CD4-positive, CD25-positive, alpha-beta regulatory T cell (primary cell): ENCODE measurements around the gene PRPF4. TPM values are rescaled to one million over a fixed set of nuclear protein-coding genes. Genes with fewer than 3 reads are reported as not detected.

Experiments
- ATAC-seq, 2 donors: fragments of 150-1000 bp; cut with Tn5 transposase; one replicate each; pipeline ENCODE4 v1.10.0; 2021; ENCODE audit warnings: low read depth in 2 of 2, moderate number of reproducible peaks in 2 of 2, moderate library complexity in 1 of 2
- DNase-seq, 3 donors: peaks; one replicate each; pipeline versions ENCODE4 v3.0.0 to v3.0.0-alpha.2; 2012 to 2022; ENCODE audit warnings: mixed read lengths in 1 of 3
- H3K27ac ChIP-seq: one replicate; pipeline ENCODE4 v1.7.0; 2013; ENCODE audit warnings: mild to moderate bottlenecking, low read length; ENCODE audit not compliant: insufficient read depth, poor library complexity, severe bottlenecking
- H3K27me3 ChIP-seq: one replicate; pipeline ENCODE4 v1.7.0; 2013; ENCODE audit warnings: low read length; ENCODE audit not compliant: control insufficient read depth, insufficient read depth
- H3K36me3 ChIP-seq: one replicate; pipeline ENCODE4 v1.7.0; 2013; ENCODE audit warnings: mild to moderate bottlenecking, low read length, moderate library complexity; ENCODE audit not compliant: control insufficient read depth, insufficient read depth
- H3K4me1 ChIP-seq: 2 replicates; pipeline ENCODE4 v1.7.0; 2013; ENCODE audit warnings: mild to moderate bottlenecking, low read length; ENCODE audit not compliant: insufficient read depth, control insufficient read depth, poor library complexity, severe bottlenecking
- H3K4me3 ChIP-seq: one replicate; pipeline ENCODE4 v1.7.0; 2013; ENCODE audit warnings: low read depth, mild to moderate bottlenecking, low read length, moderate library complexity
- H3K9me3 ChIP-seq, 2 experiments: 1 replicate in 1 of 2; 2 replicates in 1 of 2; pipeline ENCODE4 v1.7.0; 2013; ENCODE audit warnings: low read length in 2 of 2, mild to moderate bottlenecking in 1 of 2, moderate library complexity in 1 of 2; ENCODE audit not compliant: control insufficient read depth in 2 of 2
- H3K27ac Mint-ChIP-seq, 3 donors: one replicate each; pipeline ENCODE4 v1.8.0; 2020 to 2022; ENCODE audit warnings: mild to moderate bottlenecking in 3 of 3, mixed read lengths in 3 of 3, moderate library complexity in 2 of 3
- H3K27me3 Mint-ChIP-seq: one replicate; pipeline ENCODE4 v1.8.0; 2022; ENCODE audit warnings: mild to moderate bottlenecking, mixed read lengths
- H3K36me3 Mint-ChIP-seq: one replicate; pipeline ENCODE4 v1.8.0; 2020; ENCODE audit warnings: mixed read lengths
- H3K4me1 Mint-ChIP-seq, 4 donors: one replicate each; pipeline ENCODE4 v1.8.0; 2020 to 2022; ENCODE audit warnings: mixed read lengths in 4 of 4, mild to moderate bottlenecking in 1 of 4
- H3K4me3 Mint-ChIP-seq, 4 donors: one replicate each; pipeline ENCODE4 v1.8.0; 2020 to 2022; ENCODE audit warnings: mild to moderate bottlenecking in 4 of 4, mixed read lengths in 4 of 4, moderate library complexity in 3 of 4
- H3K9me3 Mint-ChIP-seq, 7 donors: one replicate each; pipeline ENCODE4 v1.8.0; 2020 to 2022; ENCODE audit warnings: mixed read lengths in 7 of 7, mild to moderate bottlenecking in 3 of 7, moderate library complexity in 2 of 7
- polyA plus RNA-seq, 4 donors: library from polyadenylated mRNA; unstranded; fragments of 300-500 nt; fragmentation: Illumina TruSeq; gene quantifications; one replicate each; pipeline ENCODE4 v1.2.3, GENCODE V29; 2021
- total RNA-seq: library from RNA; stranded (reverse); gene quantifications from one replicate; pipeline ENCODE4 v1.2.3, GENCODE V29; 2022

The PRPF4 gene
- total and polyA plus RNA-seq, 5 donors from 2014 or later, result 18.4 to 25.7 (median 22.9) TPM

- H3K4me3 Mint-ChIP-seq, result no peak overlapping the region
- Histone ChIP-seq H3K36me3 (no peaks in the 10 kb centered on the region), H3K9me3 (no peaks in the 10 kb centered on the region), H3K27ac (no peak overlapping the region), H3K4me1 (no peaks in the 10 kb centered on the region), H3K27me3 (no peaks in the 10 kb centered on the region), H3K4me3 (no peak overlapping the region)
- peaks cover 0 to 2% (median 0%) of the 10 kb centered on the region in 7 donors for H3K9me3 Mint-ChIP-seq
- H3K27me3 Mint-ChIP-seq, result peaks cover 7% of the 10 kb centered on the region
- no peak for DNase-seq
- no peaks in the 10 kb centered on the region for H3K36me3 Mint-ChIP-seq
- no peak overlapping the region for H3K27ac Mint-ChIP-seq
- ATAC-seq, result no peak
- H3K4me1 Mint-ChIP-seq, result no peaks in the 10 kb centered on the region
Observed at GRCh38 chr9:113331780-113332179, 56.3 kb downstream of the PRPF4 start.

DNA sequence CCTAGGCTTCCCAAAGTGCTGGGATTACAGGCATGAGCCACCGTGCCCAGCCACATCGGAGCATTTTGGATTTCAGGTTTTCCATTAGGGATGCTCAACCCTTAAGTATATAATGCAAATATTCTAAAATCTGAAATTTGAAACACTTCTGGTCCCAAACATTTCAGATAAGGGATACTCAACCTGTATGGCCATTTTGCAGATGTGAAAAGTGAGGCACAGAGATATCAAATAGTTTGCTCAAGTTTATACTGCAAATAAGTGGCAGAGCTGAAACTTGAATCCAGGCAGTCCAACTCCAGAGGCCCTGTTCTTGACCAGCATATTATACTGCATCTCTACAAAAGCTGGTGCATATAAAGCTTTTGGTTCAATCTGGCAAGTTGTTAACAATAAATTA is 62.3 kb downstream of the PRPF4 start:
- H3K4me1 ChIP-seq, result peaks cover 6% of the 10 kb centered on the region
- H3K9me3 ChIP-seq, result no peaks in the 10 kb centered on the region
- no peak overlapping the region for H3K27ac Mint-ChIP-seq
- no peak overlapping the region for H3K4me3 ChIP-seq
- H3K27me3 ChIP-seq, result no peaks in the 10 kb centered on the region
- no peaks in the 10 kb centered on the region for H3K36me3 Mint-ChIP-seq
- peaks cover 0 to 2% (median 0%) of the 10 kb centered on the region in 7 donors for H3K9me3 Mint-ChIP-seq
- H3K4me3 Mint-ChIP-seq, result peak overlapping the region in 2 of 4 donors; percentile 43 to 46
- DNase-seq (no peak), ATAC-seq (no peak)
- H3K4me1 Mint-ChIP-seq, result peaks cover 0 to 28% (median 11%) of the 10 kb centered on the region in 4 donors
- H3K36me3 ChIP-seq, result no peaks in the 10 kb centered on the region
- H3K27ac ChIP-seq, result no peak overlapping the region
- peaks cover 28% of the 10 kb centered on the region for H3K27me3 Mint-ChIP-seq

GRCh38 chr9:113340011-113340699 is 64.7 kb downstream of the PRPF4 start, which contains the start of gene WDR31:
Gene WDR31, minus strand, starts transcription at chr9:113340275. Its CDS starts 8,253 bp downstream, at chr9:113332022.
- no peaks in the 10 kb centered on the region for H3K9me3 ChIP-seq
- peak within 1 kb of the TSS; percentile 69 for H3K4me3 ChIP-seq
- H3K4me1 ChIP-seq, result peaks cover 6% of the 10 kb centered on the region
- H3K9me3 Mint-ChIP-seq, result peaks cover 0 to 2% (median 0%) of the 10 kb centered on the region in 7 donors
- H3K36me3 Mint-ChIP-seq, result no peaks in the 10 kb centered on the region
- no peaks in the 10 kb centered on the region for H3K27me3 ChIP-seq
- H3K4me3 Mint-ChIP-seq, result peak within 1 kb of the TSS; percentile 80 to 89 (median 86)
- H3K27me3 Mint-ChIP-seq, result peaks cover 28% of the 10 kb centered on the region
- peaks cover 0 to 28% (median 11%) of the 10 kb centered on the region in 4 donors for H3K4me1 Mint-ChIP-seq
- no peak within 1 kb of the TSS for H3K27ac ChIP-seq
- H3K36me3 ChIP-seq, result no peaks in the 10 kb centered on the region
- peak; percentile 56 to 89 (median 74) for DNase-seq
- ATAC-seq, result peak; percentile 98
- H3K27ac Mint-ChIP-seq, result peak within 1 kb of the TSS; percentile 56 to 83 (median 78)

DNA sequence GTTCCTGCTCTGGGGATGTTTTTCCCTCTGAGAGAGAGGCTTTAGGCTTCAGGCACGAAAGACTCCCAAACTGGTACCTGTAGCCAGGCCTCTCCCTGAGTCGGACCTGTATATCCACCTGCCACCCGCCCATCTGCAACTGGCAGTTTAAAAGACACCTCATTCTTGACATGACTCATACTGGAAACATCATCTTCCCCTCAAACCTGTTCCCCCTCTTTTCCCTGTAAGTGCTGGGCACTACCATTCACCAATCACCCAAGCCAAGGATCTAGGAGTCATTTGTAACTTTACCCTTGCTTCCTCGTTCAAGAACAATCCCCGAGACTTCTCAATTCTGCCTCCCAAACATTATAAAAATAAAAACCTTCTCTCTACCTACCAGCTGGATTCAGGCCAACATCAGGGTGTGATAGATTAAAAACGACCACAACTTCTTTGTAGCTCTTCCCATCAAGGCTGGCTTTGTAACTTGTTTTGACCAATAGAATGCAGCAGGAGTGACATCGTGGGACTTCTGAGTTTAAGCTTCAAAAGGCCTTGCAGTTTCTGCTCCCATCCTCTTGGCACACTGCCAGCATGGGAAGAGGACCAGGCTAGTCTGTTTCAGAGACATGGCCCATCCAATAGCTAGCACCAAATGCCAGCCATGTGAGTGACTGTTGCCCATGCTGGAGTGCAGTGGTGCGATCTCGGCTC is 66.4 kb downstream of the PRPF4 start:
- Histone ChIP-seq H3K9me3 (no peaks in the 10 kb centered on the region), H3K4me1 (peaks cover 6% of the 10 kb centered on the region), H3K4me3 (no peak overlapping the region), H3K27me3 (no peaks in the 10 kb centered on the region), H3K36me3 (no peaks in the 10 kb centered on the region), H3K27ac (no peak overlapping the region)
- peaks cover 21% of the 10 kb centered on the region for H3K27me3 Mint-ChIP-seq
- peak overlapping the region; percentile 27 to 85 (median 56) for H3K4me3 Mint-ChIP-seq
- ATAC-seq, result no peak
- H3K36me3 Mint-ChIP-seq, result no peaks in the 10 kb centered on the region
- H3K4me1 Mint-ChIP-seq, result peaks cover 0 to 28% (median 11%) of the 10 kb centered on the region in 4 donors
- peak in 1 of 3 donors; percentile 37 for DNase-seq
- H3K27ac Mint-ChIP-seq, result peak overlapping the region in 1 of 3 donors; percentile 36
- H3K9me3 Mint-ChIP-seq, result peaks cover 0 to 2% (median 0%) of the 10 kb centered on the region in 7 donors

Other genes with a start within 250 kb of the PRPF4 start
- 1.8 TPM for gene ZFP37, start 218.9 kb upstream of the PRPF4 start, total RNA-seq
- 1 to 10 TPM; 1.1 to 3.2 (median 1.6) TPM for gene ZFP37, start 218.9 kb upstream of the PRPF4 start, polyA plus RNA-seq
- 3.2 TPM for gene SLC31A2, start 124.7 kb upstream of the PRPF4 start, total RNA-seq
- gene SLC31A2, start 124.7 kb upstream of the PRPF4 start, polyA plus RNA-seq, result 1 to 10 TPM; 3.0 to 4.0 (median 3.6) TPM
- gene FKBP15, start 54.4 kb upstream of the PRPF4 start, total RNA-seq, result 24.9 TPM
- gene FKBP15, start 54.4 kb upstream of the PRPF4 start, polyA plus RNA-seq, result 1 to 10 TPM; 7.1 to 9.8 (median 8.9) TPM
- 6.1 TPM for gene SLC31A1, start 54.1 kb upstream of the PRPF4 start, total RNA-seq
- gene SLC31A1, start 54.1 kb upstream of the PRPF4 start, polyA plus RNA-seq, result 1 to 10 TPM; 3.1 to 6.1 (median 4.2) TPM
- gene CDC26, start 86 bp upstream of the PRPF4 start, total RNA-seq, result 26.3 TPM
- 100 to 1,000 TPM; 161 to 182 (median 173) TPM for gene CDC26, start 86 bp upstream of the PRPF4 start, polyA plus RNA-seq
- not detected for gene RNF183, start 27.7 kb downstream of the PRPF4 start, total RNA-seq
- not detected for gene RNF183, start 27.7 kb downstream of the PRPF4 start, polyA plus RNA-seq
- gene WDR31, start 64.6 kb downstream of the PRPF4 start, total RNA-seq, result 0.22 TPM
- gene WDR31, start 64.6 kb downstream of the PRPF4 start, polyA plus RNA-seq, result under 1 TPM in 3 of 4 donors, not detected in 1; 0.06 to 0.32 (median 0.16) TPM
- 0.57 TPM for gene BSPRY, start 73.9 kb downstream of the PRPF4 start, total RNA-seq
- 1 to 10 TPM in 1 of 4 donors, under 1 TPM in 3; 0.39 to 1.3 (median 0.56) TPM for gene BSPRY, start 73.9 kb downstream of the PRPF4 start, polyA plus RNA-seq
- gene HDHD3, start 101.3 kb downstream of the PRPF4 start, total RNA-seq, result 14.3 TPM
- 10 to 100 TPM; 36.8 to 52.6 (median 46.5) TPM for gene HDHD3, start 101.3 kb downstream of the PRPF4 start, polyA plus RNA-seq
- 27.8 TPM for gene ALAD, start 125.6 kb downstream of the PRPF4 start, total RNA-seq
- 10 to 100 TPM; 20.3 to 22.4 (median 21.8) TPM for gene ALAD, start 125.6 kb downstream of the PRPF4 start, polyA plus RNA-seq
- gene POLE3, start 135.0 kb downstream of the PRPF4 start, total RNA-seq, result 58.0 TPM
- 100 to 1,000 TPM; 114 to 160 (median 137) TPM for gene POLE3, start 135.0 kb downstream of the PRPF4 start, polyA plus RNA-seq
- 0.35 TPM for gene C9orf43, start 135.1 kb downstream of the PRPF4 start, total RNA-seq
- under 1 TPM in 3 of 4 donors, not detected in 1; 0.12 to 0.48 (median 0.23) TPM for gene C9orf43, start 135.1 kb downstream of the PRPF4 start, polyA plus RNA-seq
- gene RGS3, start 188.1 kb downstream of the PRPF4 start, total RNA-seq, result 12.6 TPM
- gene RGS3, start 188.1 kb downstream of the PRPF4 start, polyA plus RNA-seq, result 10 to 100 TPM in 3 of 4 donors, 1 to 10 TPM in 1; 8.5 to 15.5 (median 11.3) TPM